ENCODE data around the gene ZCCHC24.

DNA sequence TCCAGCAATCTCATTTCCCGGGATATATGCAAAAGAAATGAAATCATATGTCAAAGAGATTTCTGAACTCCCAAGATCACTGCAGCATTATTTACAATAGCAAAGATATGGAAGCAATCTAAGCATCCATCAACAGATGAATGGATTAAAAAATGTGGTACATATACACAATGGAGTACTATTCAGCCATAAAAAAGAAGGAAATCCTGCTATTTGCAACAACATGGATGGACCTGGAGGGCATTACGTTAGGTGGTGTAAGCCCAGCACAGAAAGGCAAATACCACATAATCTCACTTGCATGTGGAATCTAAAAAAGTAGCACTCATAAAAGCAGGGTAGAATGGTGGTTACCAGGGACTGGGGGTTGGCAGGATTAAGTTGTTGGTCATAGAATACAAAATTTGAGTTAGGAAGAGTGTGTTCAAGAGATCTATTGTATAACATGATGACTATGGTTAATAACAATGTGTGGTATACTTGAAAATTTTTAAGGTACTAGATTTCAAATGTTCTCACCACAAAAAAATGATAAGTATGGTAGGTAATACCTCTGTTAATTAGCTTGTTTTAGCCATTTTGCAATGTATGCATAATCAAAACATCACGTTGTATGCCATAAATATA is 34.0 kb upstream of the ZCCHC24 start:
- TF ChIP-seq POLR2A (IDR thresholded peaks at IDR 0.05): no peak
- TF ChIP-seq, protein P1, sequence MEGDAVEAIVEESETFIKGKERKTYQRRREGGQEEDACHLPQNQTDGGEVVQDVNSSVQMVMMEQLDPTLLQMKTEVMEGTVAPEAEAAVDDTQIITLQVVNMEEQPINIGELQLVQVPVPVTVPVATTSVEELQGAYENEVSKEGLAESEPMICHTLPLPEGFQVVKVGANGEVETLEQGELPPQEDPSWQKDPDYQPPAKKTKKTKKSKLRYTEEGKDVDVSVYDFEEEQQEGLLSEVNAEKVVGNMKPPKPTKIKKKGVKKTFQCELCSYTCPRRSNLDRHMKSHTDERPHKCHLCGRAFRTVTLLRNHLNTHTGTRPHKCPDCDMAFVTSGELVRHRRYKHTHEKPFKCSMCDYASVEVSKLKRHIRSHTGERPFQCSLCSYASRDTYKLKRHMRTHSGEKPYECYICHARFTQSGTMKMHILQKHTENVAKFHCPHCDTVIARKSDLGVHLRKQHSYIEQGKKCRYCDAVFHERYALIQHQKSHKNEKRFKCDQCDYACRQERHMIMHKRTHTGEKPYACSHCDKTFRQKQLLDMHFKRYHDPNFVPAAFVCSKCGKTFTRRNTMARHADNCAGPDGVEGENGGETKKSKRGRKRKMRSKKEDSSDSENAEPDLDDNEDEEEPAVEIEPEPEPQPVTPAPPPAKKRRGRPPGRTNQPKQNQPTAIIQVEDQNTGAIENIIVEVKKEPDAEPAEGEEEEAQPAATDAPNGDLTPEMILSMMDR (IDR thresholded peaks at IDR 0.05): no peak
